C4-2B (cell line): ENCODE results near the gene GAA.

ENCODE experiments used
- ZFX ChIP-seq: fragments of 450-650 bp; IDR thresholded peaks from 2 replicates; pipeline ENCODE4 v1.6.1; 2017
- TF ChIP-seq, protein P1 (sequence below): fragments of 450-650 bp; conservative IDR thresholded peaks from 2 replicates; pipeline ENCODE4 v1.5.1; 2017; ENCODE audit warnings: mild to moderate bottlenecking

DNA sequence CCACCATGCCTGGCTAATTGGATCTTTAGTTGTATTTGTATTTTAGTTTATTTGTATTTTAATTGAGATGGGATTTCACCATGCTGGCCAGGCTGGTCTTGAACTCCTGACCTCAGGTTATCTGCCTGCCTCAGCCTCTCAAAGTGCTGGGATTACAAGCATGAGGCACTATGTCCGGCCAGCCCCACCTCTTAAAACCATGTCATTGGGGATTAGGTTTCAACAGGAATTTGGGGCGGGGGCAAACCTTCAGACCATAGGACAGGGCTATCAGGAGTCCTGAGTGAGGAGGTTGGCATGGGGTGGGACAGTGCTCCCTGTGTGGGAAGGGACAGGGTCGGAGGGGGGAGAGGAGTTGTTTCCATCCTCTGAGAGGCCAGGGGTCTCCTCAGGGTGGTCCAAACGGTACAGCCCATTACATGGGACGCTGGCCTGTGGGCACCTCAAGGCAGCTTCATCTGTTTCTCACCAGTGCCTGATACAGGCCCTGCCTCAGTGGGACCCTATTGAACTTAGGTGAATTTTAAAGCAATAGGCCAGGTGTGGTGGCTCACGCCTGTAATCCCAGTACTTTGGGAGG lies 21.6 kb downstream of the GAA start:
- no peak for TF ChIP-seq ZFX
- TF ChIP-seq, protein P1, sequence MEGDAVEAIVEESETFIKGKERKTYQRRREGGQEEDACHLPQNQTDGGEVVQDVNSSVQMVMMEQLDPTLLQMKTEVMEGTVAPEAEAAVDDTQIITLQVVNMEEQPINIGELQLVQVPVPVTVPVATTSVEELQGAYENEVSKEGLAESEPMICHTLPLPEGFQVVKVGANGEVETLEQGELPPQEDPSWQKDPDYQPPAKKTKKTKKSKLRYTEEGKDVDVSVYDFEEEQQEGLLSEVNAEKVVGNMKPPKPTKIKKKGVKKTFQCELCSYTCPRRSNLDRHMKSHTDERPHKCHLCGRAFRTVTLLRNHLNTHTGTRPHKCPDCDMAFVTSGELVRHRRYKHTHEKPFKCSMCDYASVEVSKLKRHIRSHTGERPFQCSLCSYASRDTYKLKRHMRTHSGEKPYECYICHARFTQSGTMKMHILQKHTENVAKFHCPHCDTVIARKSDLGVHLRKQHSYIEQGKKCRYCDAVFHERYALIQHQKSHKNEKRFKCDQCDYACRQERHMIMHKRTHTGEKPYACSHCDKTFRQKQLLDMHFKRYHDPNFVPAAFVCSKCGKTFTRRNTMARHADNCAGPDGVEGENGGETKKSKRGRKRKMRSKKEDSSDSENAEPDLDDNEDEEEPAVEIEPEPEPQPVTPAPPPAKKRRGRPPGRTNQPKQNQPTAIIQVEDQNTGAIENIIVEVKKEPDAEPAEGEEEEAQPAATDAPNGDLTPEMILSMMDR: no peak
